GM21423 (cell line): ENCODE measurements around the gene PDE6A.

Source experiments
- ATAC-seq: cut with Tn5 transposase; IDR thresholded peaks from one replicate; pipeline ENCODE4 v1.9.1; 2021; ENCODE audit warnings: mild to moderate bottlenecking, moderate library complexity; ENCODE audit not compliant: unreplicated experiment

The PDE6A gene

DNA sequence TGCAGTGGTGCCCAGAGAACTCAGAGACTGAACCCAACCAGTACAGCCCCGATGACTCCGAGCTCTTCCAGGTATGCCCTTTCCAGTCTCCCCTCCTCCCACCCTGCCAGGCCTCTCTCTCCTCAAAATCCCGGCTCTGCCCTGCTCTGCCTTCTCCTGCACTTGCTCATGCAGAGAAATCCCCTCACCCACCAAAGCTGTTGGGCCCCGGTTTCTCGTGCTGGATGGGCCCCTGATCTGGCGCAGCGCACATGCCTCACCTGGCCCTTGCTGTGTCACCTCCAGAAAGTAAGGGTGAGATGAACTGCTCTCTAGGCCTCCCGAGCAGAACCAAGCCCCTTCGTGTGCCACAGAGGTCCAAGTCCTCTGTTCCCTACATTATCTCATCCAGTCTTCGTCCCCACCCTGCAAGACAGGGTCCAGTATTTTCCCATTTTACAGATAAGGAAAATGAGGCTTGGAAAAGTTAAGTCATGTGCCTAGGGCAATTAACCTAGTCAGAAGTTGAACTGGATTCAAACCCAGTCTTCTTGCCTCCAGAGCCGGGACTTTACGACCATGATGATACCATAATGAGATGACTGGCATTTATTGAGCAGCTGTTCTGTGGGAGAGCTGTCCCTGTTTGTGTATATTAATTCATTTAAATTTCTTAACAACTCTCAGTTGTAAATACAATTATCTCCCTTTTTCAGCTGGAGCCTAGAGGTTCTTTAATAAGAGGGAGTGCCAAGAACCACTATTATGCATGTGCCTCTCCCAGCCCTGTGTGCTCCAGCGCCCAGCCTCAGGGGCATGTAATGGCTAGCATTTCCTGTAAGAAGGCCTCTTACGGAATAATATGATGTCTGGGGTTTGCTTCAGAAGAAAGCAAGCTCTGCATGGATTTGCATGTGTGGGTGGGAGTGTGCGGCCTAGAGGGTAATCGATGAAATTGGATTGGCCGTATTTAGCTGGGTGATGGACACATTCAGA lies 123.8 kb downstream of the PDE6A start:
- ATAC-seq: no peak

DNA sequence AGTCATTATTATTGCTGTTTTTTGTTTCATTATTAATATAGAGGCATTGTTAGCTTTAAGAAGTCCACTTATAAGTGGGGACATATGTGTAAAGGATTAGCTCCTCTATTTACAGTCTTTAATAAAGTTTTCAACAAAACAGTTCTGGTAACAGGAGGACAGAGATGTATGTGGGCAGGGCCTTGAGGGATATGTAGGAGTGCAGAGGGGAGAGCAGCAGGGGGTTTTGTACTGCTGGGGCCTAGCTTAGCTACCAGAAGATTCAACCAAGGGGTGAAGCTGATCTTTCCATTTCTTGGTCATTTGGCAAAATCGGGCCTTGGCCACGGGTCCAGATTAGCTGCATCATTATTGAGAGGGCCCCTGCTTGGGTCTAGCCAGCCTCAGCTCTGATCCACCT lies 124.6 kb downstream of the PDE6A start:
- ATAC-seq: no peak

DNA sequence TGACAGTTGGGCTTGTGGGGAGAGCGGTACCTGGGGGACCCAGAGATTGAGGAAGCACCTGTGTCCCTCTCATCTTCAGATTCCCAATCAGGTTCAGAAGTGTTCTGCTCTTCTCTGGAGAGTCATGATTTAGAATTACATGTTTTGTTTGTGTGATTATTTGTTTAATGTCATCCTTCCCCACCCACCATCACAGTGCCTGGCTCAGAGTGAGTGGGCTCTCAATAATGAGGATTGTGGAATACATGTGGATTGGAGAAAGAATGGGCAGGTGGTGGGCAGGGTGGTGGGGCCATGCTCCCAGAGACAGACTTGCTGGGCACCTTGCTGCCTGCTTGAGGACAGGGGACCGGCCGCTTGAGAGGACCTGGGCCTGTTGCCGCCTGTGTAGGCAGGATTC lies 126.5 kb downstream of the PDE6A start:
- ATAC-seq: no peak

DNA sequence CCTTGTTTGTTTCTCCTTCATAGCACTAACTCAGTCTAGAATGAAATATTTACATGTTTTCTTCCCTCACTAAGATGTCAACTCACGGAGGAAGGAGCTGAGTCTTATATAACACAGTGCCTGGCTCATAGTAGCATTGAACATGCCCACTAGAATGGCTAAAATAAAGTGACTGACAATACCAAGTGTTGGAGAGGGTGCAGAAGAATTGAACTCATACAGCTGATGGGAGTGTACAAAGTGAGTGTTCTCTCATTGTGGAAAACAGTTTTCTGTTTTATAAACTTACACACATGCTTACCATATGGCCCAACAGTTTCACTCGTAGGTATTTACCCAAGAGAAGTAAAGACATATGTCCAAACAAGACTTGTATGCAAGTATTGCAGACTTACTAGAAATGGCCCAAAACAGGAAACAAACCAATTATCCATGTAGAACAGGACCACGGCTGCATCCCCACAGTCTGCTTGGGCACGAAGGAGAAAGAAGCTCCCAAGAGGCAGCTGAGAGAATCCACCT lies 127.0 kb downstream of the PDE6A start:
- ATAC-seq: no peak

DNA sequence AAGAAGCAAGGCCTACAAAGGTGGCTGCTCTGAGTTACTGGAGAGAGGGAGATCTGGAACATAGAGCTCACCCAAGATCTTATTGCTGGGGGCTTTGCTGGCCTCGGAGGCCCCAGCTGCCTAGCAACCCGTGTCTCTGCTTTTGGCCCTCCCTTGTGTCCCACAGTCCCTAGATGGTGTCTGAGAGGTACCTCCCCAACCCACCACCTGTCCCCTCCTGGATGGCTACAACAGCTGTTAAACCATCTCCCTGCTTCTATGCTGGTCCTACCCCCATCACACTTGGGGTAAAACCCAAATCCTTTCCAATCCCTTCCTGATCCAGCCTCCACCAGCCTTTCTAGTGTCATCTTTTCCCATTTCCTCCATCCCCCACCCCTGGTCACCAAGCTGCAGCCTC lies 127.9 kb downstream of the PDE6A start:
- ATAC-seq: no peak

DNA sequence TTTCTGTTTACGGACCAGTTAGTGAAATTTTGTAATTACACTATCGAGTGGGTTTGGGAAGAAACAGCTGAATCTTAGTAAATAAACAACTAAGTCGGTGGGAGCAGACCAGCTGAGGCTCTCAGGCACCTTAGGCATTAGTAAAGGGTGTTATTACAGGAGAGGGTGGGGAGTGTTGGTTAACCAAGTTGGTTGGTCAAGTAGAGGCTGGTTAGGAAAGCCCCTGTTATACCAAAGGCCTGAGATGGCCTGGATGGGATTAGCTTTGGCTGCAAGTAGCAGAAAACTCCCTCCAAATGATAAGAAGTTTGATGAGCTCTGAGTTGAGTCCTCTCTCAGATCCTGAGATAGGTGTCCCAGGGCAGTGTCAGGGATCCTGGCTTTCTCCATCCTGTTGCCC lies 133.1 kb downstream of the PDE6A start:
- no peak for ATAC-seq

DNA sequence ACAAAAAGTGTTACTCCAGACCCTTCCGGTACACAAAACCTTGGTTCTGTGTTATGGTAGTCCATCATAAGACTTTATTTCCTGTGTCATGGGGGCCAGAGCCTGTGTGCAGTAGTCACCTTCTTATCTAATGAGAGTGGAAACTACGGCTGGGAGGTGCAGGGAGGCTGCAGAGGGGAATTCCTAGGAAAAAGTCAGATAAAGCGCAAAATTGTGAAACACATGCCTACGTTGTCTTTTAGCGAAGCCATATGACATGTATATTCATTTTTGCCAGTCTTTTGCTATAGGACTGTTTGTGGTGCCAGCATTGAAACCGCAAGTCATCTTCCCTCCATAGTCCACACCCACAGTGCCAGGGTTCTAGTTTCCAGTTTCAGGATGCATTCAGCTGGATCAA lies 133.7 kb downstream of the PDE6A start:
- no peak for ATAC-seq

DNA sequence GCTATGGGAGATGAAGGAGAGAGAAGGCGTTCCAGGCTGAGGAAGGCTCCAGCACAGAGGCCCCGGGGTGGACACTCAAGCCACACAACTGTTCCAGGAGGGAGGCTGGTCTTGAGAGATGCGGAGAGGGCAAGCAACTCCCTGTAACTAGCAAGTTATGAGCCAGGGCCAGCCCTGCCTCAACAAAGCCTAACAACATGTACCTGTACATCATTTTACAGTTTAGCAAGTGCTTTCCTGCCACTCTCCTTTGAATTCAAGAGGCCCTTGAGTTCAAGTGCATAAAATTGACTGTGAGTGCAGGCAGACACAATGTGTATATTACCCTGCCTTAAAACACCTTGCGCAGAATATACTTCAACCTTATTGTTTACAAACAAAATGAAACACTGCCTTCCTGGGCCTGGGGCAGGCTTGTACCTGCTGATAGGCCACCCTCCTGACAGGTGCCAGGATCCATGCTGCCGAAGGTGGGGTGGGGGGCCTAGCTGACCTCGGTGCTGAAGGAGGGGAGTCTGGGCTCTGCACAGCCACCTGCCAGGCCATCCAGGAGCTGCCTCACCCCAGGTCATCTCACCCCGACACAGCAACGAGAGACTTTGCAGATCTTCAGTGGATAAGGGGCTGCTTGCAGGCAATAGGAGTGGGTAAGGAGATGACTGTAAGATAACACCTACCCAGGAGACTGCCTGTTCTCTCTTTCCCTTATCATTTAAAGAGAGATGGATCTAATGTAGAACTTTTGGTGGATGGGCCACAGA lies 134.5 kb downstream of the PDE6A start:
- ATAC-seq: no peak

DNA sequence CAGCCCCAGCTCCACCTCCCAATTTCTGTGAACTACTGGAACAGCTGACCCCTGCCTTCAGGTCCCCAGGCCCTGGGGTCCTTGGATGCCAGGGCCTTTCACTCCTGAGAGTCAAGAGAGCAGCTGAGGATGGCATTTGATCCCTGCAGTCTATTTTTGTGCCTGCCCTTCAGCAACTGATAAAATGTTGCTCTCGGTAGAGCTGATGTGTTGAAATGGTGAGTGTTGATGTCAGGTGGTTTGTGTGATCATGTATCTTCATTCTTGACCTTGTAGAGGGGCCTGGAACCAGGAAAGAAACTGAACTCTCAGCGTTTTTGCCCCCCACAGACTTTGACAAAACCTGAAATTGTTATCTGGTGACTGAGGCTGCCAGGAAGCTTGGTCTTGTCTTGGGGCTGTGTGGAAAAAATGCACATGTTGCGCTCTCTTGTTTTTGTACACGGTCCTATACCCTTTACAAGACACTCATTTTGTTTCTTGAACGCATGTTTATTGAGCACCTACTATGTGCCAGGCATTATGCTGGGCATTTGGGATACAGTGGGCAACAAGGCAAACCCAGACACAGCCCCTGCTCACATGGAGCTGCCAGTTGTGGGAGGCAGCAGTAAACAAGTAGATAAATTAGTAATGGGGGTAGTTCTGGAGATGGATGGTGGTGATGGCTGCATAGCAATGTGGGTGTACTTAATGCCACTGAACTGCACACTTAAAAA lies 136.2 kb downstream of the PDE6A start:
- no peak for ATAC-seq
